BLaER1 (cell line): Measurements from ENCODE around the gene HNRNPUL2.
"Not testable (repeated sequence)": the region's sequence is repeated elsewhere in the genome, so short reads cannot be mapped to it uniquely, and the experiment has no call there.

Experiments used
- H3K27ac ChIP-seq: shearing (Covaris generic); formaldehyde crosslinking; 2 replicates; pipeline ENCODE4 v1.8.1; 2022
- H3K27me3 ChIP-seq: shearing (Covaris generic); formaldehyde crosslinking; 2 replicates; pipeline ENCODE4 v1.8.1; 2022
- H3K36me3 ChIP-seq: shearing (Covaris generic); formaldehyde crosslinking; 2 replicates; pipeline ENCODE4 v1.8.1; 2022
- H3K4me1 ChIP-seq: shearing (Covaris generic); formaldehyde crosslinking; 2 replicates; pipeline ENCODE4 v1.8.1; 2022
- H3K4me2 ChIP-seq: shearing (Covaris generic); formaldehyde crosslinking; 2 replicates; pipeline ENCODE4 v1.8.1; 2022
- H3K4me3 ChIP-seq: shearing (Covaris generic); formaldehyde crosslinking; 2 replicates; pipeline ENCODE4 v1.8.1; 2022
- H3K9ac ChIP-seq: shearing (Covaris generic); formaldehyde crosslinking; 2 replicates; pipeline ENCODE4 v1.8.1; 2022
- H3K9me3 ChIP-seq: shearing (Covaris generic); formaldehyde crosslinking; 2 replicates; pipeline ENCODE4 v1.8.1; 2022
- H4K20me1 ChIP-seq: shearing (Covaris generic); formaldehyde crosslinking; 2 replicates; pipeline ENCODE4 v1.8.1; 2022
- Cebpa-rat ChIP-seq: shearing (Covaris generic); IDR thresholded peaks from 2 replicates; pipeline ENCODE4 v1.8.1; 2022

HNRNPUL2 gene

GRCh38 chr11:62753736-62754603 is 26.7 kb upstream of the HNRNPUL2 start, which contains the start of gene ZBTB3:
Gene ZBTB3 (minus strand): TSS chr11:62754160. CDS start chr11:62753664, 496 bp downstream.
- no peaks in the 10 kb centered on the region for H3K9me3 ChIP-seq
- peak within 1 kb of the TSS; percentile 95 for H3K27ac ChIP-seq
- peak within 1 kb of the TSS; percentile 96 for H3K4me2 ChIP-seq
- no peak for TF ChIP-seq Cebpa-rat
- H3K27me3 ChIP-seq: no peaks in the 10 kb centered on the region
- peak within 1 kb of the TSS; percentile 91 for H3K9ac ChIP-seq
- H3K36me3 ChIP-seq: peaks cover 27% of the 10 kb centered on the region
- peak within 1 kb of the TSS; percentile 73 for H3K4me3 ChIP-seq
- H4K20me1 ChIP-seq: peaks cover 6% of the 10 kb centered on the region; the same call in 1 of the 2 replicates
- H3K4me1 ChIP-seq: peaks cover 37% of the 10 kb centered on the region

GRCh38 chr11:62752994-62753735 is 25.9 kb upstream of the HNRNPUL2 start:
- Histone ChIP-seq H3K9me3 (no peaks in the 10 kb centered on the region), H3K27ac (peak overlapping the region; percentile 95), H3K9ac (peak overlapping the region; percentile 91; the same call in 1 of the 2 replicates), H3K4me2 (peak overlapping the region; percentile 96), H3K36me3 (peaks cover 27% of the 10 kb centered on the region), H3K4me1 (peaks cover 45% of the 10 kb centered on the region), H3K27me3 (no peaks in the 10 kb centered on the region), H4K20me1 (peaks cover 6% of the 10 kb centered on the region; the same call in 1 of the 2 replicates), H3K4me3 (peak overlapping the region; percentile 73)
- TF ChIP-seq Cebpa-rat: no peak

DNA sequence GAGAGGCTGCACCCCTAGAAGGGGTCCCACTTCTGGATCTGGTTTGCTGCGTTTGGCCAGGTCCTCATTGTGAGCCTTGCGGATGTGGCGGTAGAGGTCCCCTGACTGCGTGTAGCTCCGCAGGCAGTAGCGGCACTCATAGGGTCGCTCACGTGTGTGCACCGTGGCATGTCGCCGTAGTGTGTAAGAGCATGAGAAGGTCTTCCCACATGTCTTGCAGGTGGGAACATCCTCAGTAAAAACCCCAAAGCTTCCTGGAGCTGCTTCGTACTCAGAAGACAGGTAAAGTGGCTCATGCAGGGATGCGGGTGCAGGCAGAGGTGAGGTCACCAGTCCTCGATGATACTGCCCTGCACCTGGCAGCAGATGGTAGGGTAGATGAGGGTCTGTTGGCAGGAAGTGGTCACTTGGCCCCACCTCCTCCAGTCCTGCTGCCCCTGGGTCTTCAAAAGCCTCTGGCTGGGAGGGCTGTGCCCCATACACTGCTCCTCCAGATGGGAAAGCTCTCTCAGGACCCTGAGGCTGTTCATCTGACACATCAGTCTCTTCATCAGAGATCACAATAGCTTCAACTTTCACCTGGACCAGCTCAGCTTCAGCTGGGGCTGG is 25.0 kb upstream of the HNRNPUL2 start:
- peaks cover 27% of the 10 kb centered on the region for H3K36me3 ChIP-seq
- H3K9me3 ChIP-seq: no peaks in the 10 kb centered on the region
- H3K4me1 ChIP-seq: peaks cover 54% of the 10 kb centered on the region
- H3K4me3 ChIP-seq: no peak overlapping the region
- no peak overlapping the region for H3K9ac ChIP-seq
- TF ChIP-seq Cebpa-rat: no peak
- H3K4me2 ChIP-seq: peak overlapping the region; percentile 96
- no peak overlapping the region for H3K27ac ChIP-seq
- no peaks in the 10 kb centered on the region for H3K27me3 ChIP-seq
- peaks cover 6% of the 10 kb centered on the region; the same call in 1 of the 2 replicates for H4K20me1 ChIP-seq

DNA sequence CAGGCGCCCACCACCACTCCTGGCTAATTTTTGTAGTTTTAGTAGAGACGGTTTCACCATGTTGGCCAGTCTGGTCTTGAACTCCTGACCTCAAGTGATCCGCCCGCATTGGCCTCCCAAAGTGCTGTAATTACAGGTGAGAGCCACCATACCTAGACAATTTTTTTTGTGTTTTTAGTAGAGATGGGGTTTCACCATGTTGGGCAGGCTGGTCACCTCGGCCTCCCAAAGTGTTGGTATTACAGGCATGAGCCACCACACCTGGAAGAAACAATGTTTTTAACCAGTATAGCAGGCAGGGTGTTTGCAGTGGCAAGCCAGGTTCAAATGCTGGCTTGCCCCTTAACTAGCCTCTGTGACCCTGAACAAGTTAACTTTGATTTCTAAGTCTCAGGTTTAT is 22.7 kb upstream of the HNRNPUL2 start:
- not testable (repeated sequence) for H3K9ac ChIP-seq, H3K27ac ChIP-seq, H3K4me2 ChIP-seq, H3K9me3 ChIP-seq, H3K27me3 ChIP-seq, H3K4me3 ChIP-seq, H4K20me1 ChIP-seq
- Histone ChIP-seq H3K4me1 (peaks cover 64% of the 10 kb centered on the region), H3K36me3 (peaks cover 27% of the 10 kb centered on the region)

DNA sequence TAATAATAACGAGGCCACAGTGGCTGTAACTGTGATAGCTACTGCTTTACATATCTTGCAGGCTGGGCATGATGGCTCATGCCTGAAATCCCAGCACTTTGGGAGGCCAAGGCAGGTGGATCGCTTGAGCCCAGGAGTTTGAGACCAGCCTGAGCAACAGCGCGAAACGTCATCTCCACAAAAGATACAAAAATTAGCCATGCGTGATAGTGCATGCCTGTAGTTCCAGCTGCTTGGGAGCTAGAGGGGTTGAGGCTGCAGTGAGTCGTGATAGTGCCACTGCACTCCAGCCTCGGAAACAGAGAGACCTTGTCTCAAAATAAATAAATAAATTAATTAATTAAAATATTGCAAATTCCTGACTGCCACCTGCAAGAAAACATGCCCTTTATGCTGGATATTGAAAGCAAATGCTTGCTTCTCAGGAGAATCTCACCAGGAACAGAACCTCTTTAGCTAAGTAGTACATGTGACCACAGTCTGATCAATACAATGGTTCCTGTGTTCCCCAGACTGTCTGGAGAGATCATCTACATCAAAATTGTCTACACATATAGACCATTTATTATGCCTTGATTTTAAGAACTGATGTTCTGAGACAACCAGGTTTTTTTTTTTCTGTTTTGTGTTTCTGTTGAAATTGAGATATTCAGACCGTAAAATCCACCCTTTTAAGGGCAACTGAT is 20.4 kb upstream of the HNRNPUL2 start:
- H3K9ac ChIP-seq: peak overlapping the region; percentile 52; the same call in 1 of the 2 replicates
- no peaks in the 10 kb centered on the region for H3K9me3 ChIP-seq
- peaks cover 29% of the 10 kb centered on the region for H3K36me3 ChIP-seq
- no peak for TF ChIP-seq Cebpa-rat
- H4K20me1 ChIP-seq: no peaks in the 10 kb centered on the region
- H3K27me3 ChIP-seq: no peaks in the 10 kb centered on the region
- peaks cover 49% of the 10 kb centered on the region for H3K4me1 ChIP-seq
- H3K4me2 ChIP-seq: peak overlapping the region; percentile 75
- H3K4me3 ChIP-seq: no peak overlapping the region
- H3K27ac ChIP-seq: peak overlapping the region; percentile 50; the same call in 1 of the 2 replicates

DNA sequence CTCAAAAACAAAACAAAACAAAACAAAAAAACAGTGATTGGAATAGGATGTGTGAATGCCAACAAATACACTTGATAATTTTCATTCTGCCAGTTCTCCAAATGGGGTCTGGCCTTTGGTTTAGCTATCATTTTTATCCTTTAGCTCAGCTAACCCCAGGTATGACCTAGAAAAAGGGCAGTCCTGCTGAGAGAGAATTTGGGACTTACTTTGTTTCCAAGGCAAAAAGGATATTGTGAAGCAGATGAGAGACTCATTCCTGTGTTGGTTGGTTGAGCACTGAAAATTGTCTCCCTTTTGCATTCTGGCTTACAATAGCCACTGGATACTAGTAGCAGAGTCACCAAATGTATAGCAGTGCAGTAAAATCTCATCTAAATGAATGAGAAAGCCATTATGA is 9.9 kb upstream of the HNRNPUL2 start:
- Histone ChIP-seq H3K36me3 (peaks cover 90% of the 10 kb centered on the region), H3K9me3 (no peaks in the 10 kb centered on the region), H3K9ac (no peak overlapping the region), H3K4me1 (peaks cover 5% of the 10 kb centered on the region), H3K27me3 (no peaks in the 10 kb centered on the region), H3K4me3 (no peak overlapping the region), H3K27ac (no peak overlapping the region), H3K4me2 (no peak overlapping the region), H4K20me1 (peaks cover 17% of the 10 kb centered on the region)
- TF ChIP-seq Cebpa-rat: no peak

- Histone ChIP-seq H3K27me3 (no peaks in the 10 kb centered on the region), H3K4me1 (peaks cover 33% of the 10 kb centered on the region), H3K9ac (0 out of 2 replicates have a peak overlapping the region, but pooled peaks have one; percentile 28), H3K4me3 (no peak overlapping the region), H3K9me3 (no peaks in the 10 kb centered on the region), H3K27ac (no peak overlapping the region), H3K4me2 (peak overlapping the region; percentile 56), H4K20me1 (peaks cover 40% of the 10 kb centered on the region), H3K36me3 (peaks cover 57% of the 10 kb centered on the region)
- no peak for TF ChIP-seq Cebpa-rat
These were observed 5.6 kb upstream of the HNRNPUL2 start for GRCh38 chr11:62732830-62733229.

GRCh38 chr11:62730076-62730475 is 2.8 kb upstream of the HNRNPUL2 start:
- H3K9me3 ChIP-seq, H3K27me3 ChIP-seq: not testable (repeated sequence)
- H3K9ac ChIP-seq: peak overlapping the region; percentile 98
- H3K36me3 ChIP-seq: peaks cover 30% of the 10 kb centered on the region
- peak overlapping the region; percentile 98 for H3K27ac ChIP-seq
- H3K4me2 ChIP-seq: peak overlapping the region; percentile 96
- peaks cover 55% of the 10 kb centered on the region for H4K20me1 ChIP-seq
- H3K4me3 ChIP-seq: peak overlapping the region; percentile 99
- peaks cover 36% of the 10 kb centered on the region for H3K4me1 ChIP-seq
